GM12878 (cell line): Measurements from ENCODE around the gene KRTAP5-10. TPM values are rescaled to one million over a fixed set of nuclear protein-coding genes. Genes with fewer than 3 reads are reported as not detected.

Source experiments
- ATAC-seq: fragments of 200-7000 bp; cut with Tn5 transposase; 3 replicates; pipeline ENCODE4 v1.9.1; 2020; ENCODE audit warnings: mild to moderate bottlenecking, moderate library complexity
- BruUV-seq: library from RNA; stranded (reverse); fragments of 400-500 nt; replicated peaks from 2 replicates; lab custom pipeline; 2021; lab: Mats Ljungman, UMichigan
- CTCF ChIA-PET: fragments of 300-600 bp; sonication (Branson Sonifier 250); formaldehyde crosslinking; extraction: SDS; loops from one replicate; lab custom pipeline; 2021; ENCODE audit warnings: inconsistent platforms; lab: Yijun Ruan, JAX
- POLR2A ChIA-PET: fragments of 350-600 bp; formaldehyde crosslinking; extraction: SDS; loops from one replicate; lab custom pipeline; 2021; ENCODE audit warnings: inconsistent platforms; lab: Charles Lee
- RAD21 ChIA-PET: fragments of 300-600 bp; sonication (Branson Sonifier 250); formaldehyde crosslinking; loops from one replicate; lab custom pipeline; 2023; ENCODE audit warnings: antibody characterized with exemption; ENCODE audit not compliant: unreplicated experiment; lab: Charles Lee
- SMC1A ChIA-PET: fragments of 300-600 bp; sonication (Branson Sonifier 250); formaldehyde crosslinking; loops from one replicate; lab custom pipeline; 2023; ENCODE audit not compliant: unreplicated experiment, uncharacterized antibody; lab: Charles Lee
- DNase-seq: peaks from one replicate; pipeline ENCODE4 v3.0.0-alpha.2; 2011; ENCODE audit warnings: low read depth, low spot score
- FAIRE-seq: peaks from 3 replicates; lab custom pipeline; 2011; peaks lifted over from hg19 to GRCh38; lab: Jason Lieb, UNC
- H2AFZ ChIP-seq: 2 replicates; pipeline ENCODE4 v1.6.0; 2011; ENCODE audit warnings: low read depth, low read length, control low read depth; ENCODE audit not compliant: control insufficient read depth
- H3K27ac ChIP-seq: 2 replicates; pipeline ENCODE4 v1.5.1; 2011; ENCODE audit warnings: control low read depth; ENCODE audit not compliant: control insufficient read depth, insufficient read depth
- H3K27me3 ChIP-seq, 2 experiments: replicated peaks in 1 of 2; 2 replicates each; pipeline versions ENCODE4 v1.6.0 to v1.6.1; 2011; ENCODE audit warnings: low read length in 1 of 2; ENCODE audit not compliant: control insufficient read depth in 2 of 2, insufficient read depth in 2 of 2
- H3K36me3 ChIP-seq, 2 experiments: 2 replicates each; pipeline ENCODE4 v1.5.1; 2011; ENCODE audit warnings: low read length in 1 of 2; ENCODE audit not compliant: control insufficient read depth in 2 of 2, insufficient read depth in 2 of 2
- H3K4me1 ChIP-seq: 2 replicates; pipeline ENCODE4 v1.6.1; 2011; ENCODE audit warnings: mild to moderate bottlenecking, low read length, moderate library complexity, mixed read lengths; ENCODE audit not compliant: control insufficient read depth, insufficient read depth
- H3K4me2 ChIP-seq: 2 replicates; pipeline ENCODE4 v1.6.0; 2011; ENCODE audit warnings: control low read depth; ENCODE audit not compliant: control insufficient read depth, insufficient read depth
- H3K4me3 ChIP-seq: fragments of 200-600 bp; sonication (generic); 2 replicates; pipeline ENCODE4 v1.5.1; 2016
- H3K79me2 ChIP-seq: 2 replicates; pipeline ENCODE4 v1.6.0; 2011; ENCODE audit warnings: low read length; ENCODE audit not compliant: control insufficient read depth, insufficient read depth
- H3K9ac ChIP-seq: 2 replicates; pipeline ENCODE4 v1.8.0; 2011; ENCODE audit warnings: low read length, control low read depth, mixed read lengths; ENCODE audit not compliant: control insufficient read depth, insufficient read depth
- H3K9me3 ChIP-seq: replicated peaks from 3 replicates; pipeline ENCODE4 v1.5.1; 2011; ENCODE audit warnings: mild to moderate bottlenecking, low read length; ENCODE audit not compliant: control insufficient read depth, insufficient read depth
- H4K20me1 ChIP-seq: 2 replicates; pipeline ENCODE4 v1.6.0; 2011; ENCODE audit not compliant: control insufficient read depth, insufficient read depth
- ASH2L ChIP-seq: fragments of 300-600, 200-600 bp; sonication (generic); IDR thresholded peaks from 2 replicates; pipeline ENCODE4 v1.6.1; 2017; ENCODE audit warnings: low read depth, mild to moderate bottlenecking, borderline replicate concordance
- BRCA1 ChIP-seq: IDR thresholded peaks from 2 replicates; pipeline ENCODE4 v1.6.1; 2011; ENCODE audit warnings: low read depth, low read length, improper control_type of control experiment
- CBX3 ChIP-seq: fragments of 200-600 bp; sonication (generic); IDR thresholded peaks from 2 replicates; pipeline ENCODE4 v1.6.1; 2016; ENCODE audit warnings: low read depth, borderline replicate concordance
- IKZF2 ChIP-seq, 2 experiments: fragments of 450-650 bp; IDR thresholded peaks; 2 replicates each; pipeline ENCODE4 v1.6.1; 2017; ENCODE audit warnings: mild to moderate bottlenecking in 2 of 2, moderate library complexity in 2 of 2
- JUNB ChIP-seq: IDR thresholded peaks from 2 replicates; pipeline ENCODE4 v1.6.1; 2016; ENCODE audit warnings: antibody characterized with exemption, mild to moderate bottlenecking
- LARP7 ChIP-seq: fragments of 450-650 bp; IDR thresholded peaks from 2 replicates; pipeline ENCODE4 v1.6.1; 2017; ENCODE audit warnings: mild to moderate bottlenecking
- MEF2A ChIP-seq: IDR thresholded peaks from 2 replicates; pipeline ENCODE4 v1.6.1; 2011; ENCODE audit warnings: low read depth, mild to moderate bottlenecking, low read length, moderate library complexity; ENCODE audit not compliant: insufficient read depth
- NFIC ChIP-seq: IDR thresholded peaks from 2 replicates; pipeline ENCODE4 v1.6.1; 2012; ENCODE audit warnings: low read depth, mild to moderate bottlenecking, inconsistent platforms, low read length, moderate library complexity
- NFYB ChIP-seq: IDR thresholded peaks from 2 replicates; pipeline ENCODE4 v1.6.1; 2011; ENCODE audit warnings: low read depth, mild to moderate bottlenecking, low read length, improper control_type of control experiment, moderate library complexity; ENCODE audit not compliant: insufficient read depth
- NR2C2 ChIP-seq: IDR thresholded peaks from 2 replicates; pipeline ENCODE4 v1.6.1; 2011; ENCODE audit warnings: borderline replicate concordance, low read depth; ENCODE audit not compliant: control insufficient read depth, insufficient read length
- RFX5 ChIP-seq: IDR thresholded peaks from 2 replicates; pipeline ENCODE4 v1.6.1; 2011; ENCODE audit warnings: low read depth, low read length, improper control_type of control experiment
- TARDBP ChIP-seq: IDR thresholded peaks from 2 replicates; pipeline ENCODE4 v1.6.1; 2016; ENCODE audit warnings: borderline replicate concordance
- YBX1 ChIP-seq: fragments of 450-650 bp; IDR thresholded peaks from 2 replicates; pipeline ENCODE4 v1.6.1; 2016; ENCODE audit warnings: antibody characterized with exemption
- ZNF592 ChIP-seq: fragments of 450-650 bp; IDR thresholded peaks from 2 replicates; pipeline ENCODE4 v1.6.1; 2017; ENCODE audit warnings: mild to moderate bottlenecking, moderate library complexity
- ZNF687 ChIP-seq: fragments of 450-650 bp; IDR thresholded peaks from 2 replicates; pipeline ENCODE4 v1.6.1; 2017; ENCODE audit warnings: mild to moderate bottlenecking, moderate library complexity
- WGBS: methylation state at CpG from one replicate; pipeline ENCODE4 v1.1.6; 2016; ENCODE audit warnings: low lambda C conversion rate; ENCODE audit not compliant: insufficient replicate concordance, insufficient coverage; ENCODE audit errors: missing lambda C conversion rate; 5-methylcytosine and 5-hydroxymethylcytosine counted together
- in situ Hi-C: fragments of 300-500 bp; cut with MboI; formaldehyde crosslinking; loops from 9 replicates; pipeline ENCODE4 v1.14.3; 2018; ENCODE audit warnings: mixed read lengths
- intact Hi-C: fragments of 100-400 bp; cut with micrococcal nuclease; formaldehyde crosslinking; loops from one replicate; pipeline ENCODE4 v1.14.2; 2022; ENCODE audit not compliant: unreplicated experiment
- polyA plus RNA-seq, 11 experiments: library from polyadenylated mRNA; depleted of rRNA in 4 of 11; unstranded in 6 of 11; stranded (reverse) in 5 of 11; fragments of >200 nt; fragmentation: Nextera tagmentation in 4 of 11; fragmentation: Illumina TruSeq in 1 of 11; extraction: Ambion mirVana in 4 of 11; extraction: Trizol in 1 of 11; gene quantifications; 1 replicate in 1 of 11; 2 replicates in 10 of 11; pipeline versions ENCODE4 v1.2.1 to v1.2.3, GENCODE V29; 2011 to 2016; ENCODE audit warnings: inconsistent platforms in 2 of 11, missing spikeins in 2 of 11, low read depth in 1 of 11
- total RNA-seq, 4 experiments: library from RNA; depleted of rRNA in 3 of 4; stranded (reverse); fragments of >200 nt in 3 of 4; fragmentation: Illumina TruSeq in 1 of 4; extraction: Trizol in 1 of 4; gene quantifications; 2 replicates each; pipeline versions ENCODE4 v1.2.1 to v1.2.3, GENCODE V29; 2013 to 2021
- TF ChIP-seq, protein P1 (sequence below): fragments of 450-650 bp; IDR thresholded peaks from 2 replicates; pipeline ENCODE4 v1.6.1; 2016; ENCODE audit warnings: mild to moderate bottlenecking

The KRTAP5-10 gene
- total and polyA plus RNA-seq, 10 of the 15 experiments (the other 5 are each of a cell fraction or from before 2014, with no cell fraction given), result 0.06 to 0.10 (median 0.06) TPM; not detected in 7

GRCh38 chr11:71545405-71545966, 19.9 kb upstream of the KRTAP5-10 start:
- no peak for FAIRE-seq
- TF ChIP-seq ZNF592 (no peak), ZNF687 (no peak), MEF2A (no peak), LARP7 (no peak), NR2C2 (no peak), TARDBP (no peak), CBX3 (no peak), BRCA1 (no peak), IKZF2 (IDR thresholded peaks at IDR 0.05) (no peak), JUNB (no peak), YBX1 (no peak), NFYB (no peak), ASH2L (no peak), NFIC (no peak), RFX5 (no peak)
- TF ChIP-seq, protein P1, sequence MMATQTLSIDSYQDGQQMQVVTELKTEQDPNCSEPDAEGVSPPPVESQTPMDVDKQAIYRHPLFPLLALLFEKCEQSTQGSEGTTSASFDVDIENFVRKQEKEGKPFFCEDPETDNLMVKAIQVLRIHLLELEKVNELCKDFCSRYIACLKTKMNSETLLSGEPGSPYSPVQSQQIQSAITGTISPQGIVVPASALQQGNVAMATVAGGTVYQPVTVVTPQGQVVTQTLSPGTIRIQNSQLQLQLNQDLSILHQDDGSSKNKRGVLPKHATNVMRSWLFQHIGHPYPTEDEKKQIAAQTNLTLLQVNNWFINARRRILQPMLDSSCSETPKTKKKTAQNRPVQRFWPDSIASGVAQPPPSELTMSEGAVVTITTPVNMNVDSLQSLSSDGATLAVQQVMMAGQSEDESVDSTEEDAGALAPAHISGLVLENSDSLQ, result no peak

More at GRCh38 chr11:71545405-71545966, 19.9 kb upstream of the KRTAP5-10 start:
- no peak overlapping the region for H3K9ac ChIP-seq
- in situ Hi-C loops (no loop called here), intact Hi-C loops (no loop called here)
- H3K4me2 ChIP-seq, result no peak overlapping the region
- H3K4me1 ChIP-seq, result peaks cover 34% of the 10 kb centered on the region
- H3K79me2 ChIP-seq, result no peaks in the 10 kb centered on the region
- H4K20me1 ChIP-seq, result no peaks in the 10 kb centered on the region
- no peak overlapping the region for H3K27ac ChIP-seq
- BruUV-seq, result no TSS peak
- H3K36me3 ChIP-seq, result no peaks in the 10 kb centered on the region
- DNase-seq, result no peak
- no peak for ATAC-seq
- SMC1A ChIA-PET, result no interaction called here
- no peak overlapping the region for H2AFZ ChIP-seq
- H3K9me3 ChIP-seq, result peaks cover 35% of the 10 kb centered on the region
- no peak overlapping the region for H3K4me3 ChIP-seq
- 89% methylated on average over 12 of the region's 12 CpGs for WGBS
- no peaks in the 10 kb centered on the region for H3K27me3 ChIP-seq
- RAD21 ChIA-PET, result no interaction called here
- POLR2A ChIA-PET, result no interaction called here
- CTCF ChIA-PET, result interaction anchor here (0.6 to 1.0 kb wide), 2 partner anchors 18 to 862 kb away, joined by 3 read pairs; no protein-coding TSS in a partner anchor
